GM10847 (cell line): ENCODE data around the gene ARHGAP31.

Experiments used
- POLR2A ChIP-seq: IDR thresholded peaks from 2 replicates; pipeline ENCODE4 v1.6.1; 2011; ENCODE audit not compliant: insufficient read length; ENCODE audit errors: extremely low read depth

The ARHGAP31 gene

GRCh38 chr3:119382134-119382533 lies 88.0 kb downstream of the ARHGAP31 start:
- no peak for TF ChIP-seq POLR2A

- no peak for TF ChIP-seq POLR2A
Measured at GRCh38 chr3:119388577-119388976, 94.4 kb downstream of the ARHGAP31 start.

DNA sequence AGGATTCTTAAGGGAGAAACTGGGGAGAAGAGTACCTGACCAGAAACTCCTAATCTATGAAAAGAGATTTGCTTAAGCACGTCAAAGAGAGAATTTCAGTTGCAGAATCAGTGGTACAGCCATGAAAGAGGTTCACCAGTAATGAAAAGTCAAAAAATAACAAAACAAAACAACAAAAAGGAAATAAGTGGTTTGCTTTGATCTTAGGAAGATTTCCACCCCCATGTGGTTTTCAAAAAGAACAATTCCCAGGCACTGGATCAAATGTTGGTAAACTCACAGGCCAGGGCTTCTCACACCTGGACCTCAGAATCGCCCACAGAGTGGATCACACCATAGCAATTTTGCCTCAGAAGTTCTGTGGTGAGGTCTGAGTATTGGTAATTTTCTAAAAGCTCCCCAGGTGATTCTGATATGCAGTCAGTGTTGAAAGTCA lies 101.8 kb downstream of the ARHGAP31 start:
- TF ChIP-seq POLR2A = no peak

- TF ChIP-seq POLR2A = no peak
Measured at GRCh38 chr3:119396870-119397269, 102.7 kb downstream of the ARHGAP31 start.

DNA sequence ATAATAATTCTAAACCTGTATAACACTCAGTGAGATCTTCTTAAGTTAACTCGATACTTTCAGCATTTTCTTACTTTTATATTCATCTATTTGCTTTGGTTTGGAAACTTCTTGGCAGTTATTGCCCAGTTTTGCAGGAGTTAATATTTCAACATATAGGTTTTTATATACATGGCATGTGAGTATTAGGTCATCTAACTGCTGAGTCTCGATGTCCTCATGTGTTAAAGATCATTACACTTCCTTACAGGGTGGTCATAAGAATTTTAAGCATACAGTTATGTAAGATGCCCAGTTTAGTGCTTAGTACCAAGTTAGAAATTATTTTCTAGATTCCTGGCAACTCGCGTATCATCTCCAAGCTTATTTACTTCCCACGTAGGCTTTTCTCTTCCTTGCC lies 106.3 kb downstream of the ARHGAP31 start:
- no peak for TF ChIP-seq POLR2A

DNA sequence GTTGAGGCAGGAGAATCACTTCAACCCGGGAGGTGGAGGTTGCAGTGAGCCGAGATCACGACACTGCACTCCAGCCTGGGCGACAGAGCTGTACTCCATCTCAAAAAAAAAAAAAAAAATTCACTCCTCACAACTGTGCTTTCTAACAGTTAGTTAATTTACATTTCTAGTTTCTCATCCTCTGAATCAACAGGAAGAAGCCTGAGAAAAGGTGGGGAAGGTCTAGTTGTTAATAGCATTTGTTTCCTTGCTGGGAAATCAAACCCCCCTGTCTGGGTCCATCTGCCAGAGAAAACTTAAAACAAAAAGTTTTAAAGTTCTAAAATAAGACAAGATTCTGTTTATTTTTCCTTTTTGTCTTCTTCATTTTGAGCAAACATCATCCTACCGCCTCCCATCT lies 106.9 kb downstream of the ARHGAP31 start:
- TF ChIP-seq POLR2A = no peak

DNA sequence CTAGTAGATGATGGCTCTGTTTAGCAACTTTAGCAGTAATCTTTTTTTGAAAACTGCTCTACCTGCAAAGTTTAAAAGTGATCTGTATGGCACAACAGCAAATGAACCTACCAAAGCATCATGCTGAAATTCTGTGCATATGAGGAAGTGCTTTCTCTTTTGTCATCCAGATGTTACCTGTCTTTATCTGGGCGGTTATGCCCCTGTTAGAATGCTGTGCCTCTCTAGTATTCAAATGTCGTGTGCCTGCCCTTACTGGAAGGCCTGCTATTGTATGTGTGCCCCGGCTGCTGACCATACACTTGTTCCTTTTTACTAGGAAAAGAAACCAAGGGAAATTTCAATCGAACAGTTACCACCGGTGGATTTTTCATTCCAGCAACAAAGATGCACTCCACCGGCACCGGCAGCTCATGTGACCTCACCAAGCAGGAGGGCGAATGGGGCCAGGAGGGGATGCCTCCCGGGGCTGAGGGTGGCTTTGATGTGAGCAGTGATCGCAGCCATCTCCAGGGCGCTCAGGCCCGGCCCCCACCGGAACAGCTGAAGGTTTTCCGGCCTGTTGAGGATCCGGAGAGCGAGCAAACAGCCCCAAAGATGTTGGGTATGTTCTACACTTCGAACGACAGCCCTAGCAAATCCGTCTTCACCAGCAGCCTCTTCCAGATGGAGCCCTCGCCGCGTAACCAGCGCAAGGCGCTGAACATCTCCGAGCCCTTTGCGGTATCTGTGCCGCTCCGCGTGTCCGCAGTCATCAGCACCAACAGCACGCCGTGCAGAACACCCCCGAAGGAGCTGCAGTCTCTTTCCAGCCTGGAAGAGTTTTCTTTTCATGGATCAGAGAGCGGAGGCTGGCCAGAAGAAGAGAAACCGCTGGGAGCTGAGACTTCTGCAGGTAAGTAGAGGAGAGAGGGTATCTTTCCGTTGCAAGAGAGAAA lies 107.6 kb downstream of the ARHGAP31 start:
- TF ChIP-seq POLR2A = no peak

- no peak for TF ChIP-seq POLR2A
Measured at GRCh38 chr3:119402791-119403190, 108.6 kb downstream of the ARHGAP31 start.

DNA sequence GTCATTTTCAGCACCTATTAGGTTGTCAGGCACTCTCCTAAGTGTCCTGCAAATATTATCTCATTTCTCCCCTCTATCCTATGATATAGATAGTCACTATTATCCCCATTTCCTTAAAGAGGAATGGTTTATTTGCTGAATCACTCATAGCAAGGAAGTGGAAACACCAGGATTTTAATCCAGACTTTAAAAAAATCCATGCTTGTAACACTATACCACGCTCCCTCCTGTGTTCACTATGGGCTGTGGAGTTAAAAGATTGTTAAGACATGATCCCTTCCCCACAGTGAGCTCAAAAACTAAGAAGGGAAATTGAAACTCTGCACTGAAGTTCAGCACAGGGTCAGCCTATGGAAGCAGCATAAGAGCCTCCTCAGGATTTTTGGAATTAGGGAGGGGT lies 109.0 kb downstream of the ARHGAP31 start:
- no peak for TF ChIP-seq POLR2A

DNA sequence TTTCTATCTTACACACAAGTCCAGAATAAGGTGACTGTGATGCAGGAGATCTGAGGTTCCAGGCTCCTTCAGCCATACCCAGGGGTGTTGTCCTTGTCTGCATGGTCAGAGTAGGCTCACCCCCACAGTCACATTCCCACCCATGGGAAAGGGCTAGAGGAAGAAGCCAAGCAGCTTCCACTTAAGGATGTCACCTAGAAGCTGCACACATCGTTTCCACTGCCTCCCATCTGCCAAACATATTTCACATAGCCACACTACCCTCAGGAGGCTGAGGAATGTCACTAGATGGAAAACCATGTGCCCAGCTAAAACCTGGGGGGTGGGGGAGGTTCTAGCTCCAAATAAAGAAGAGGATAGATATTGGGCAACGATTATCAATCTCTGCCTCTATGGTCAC lies 111.1 kb downstream of the ARHGAP31 start:
- no peak for TF ChIP-seq POLR2A

- no peak for TF ChIP-seq POLR2A
Measured at GRCh38 chr3:119408243-119408950, 114.2 kb downstream of the ARHGAP31 start.

- TF ChIP-seq POLR2A = no peak
Measured at GRCh38 chr3:119409844-119410243, 115.7 kb downstream of the ARHGAP31 start.

GRCh38 chr3:119413603-119414280 lies 119.6 kb downstream of the ARHGAP31 start:
- TF ChIP-seq POLR2A = no peak

DNA sequence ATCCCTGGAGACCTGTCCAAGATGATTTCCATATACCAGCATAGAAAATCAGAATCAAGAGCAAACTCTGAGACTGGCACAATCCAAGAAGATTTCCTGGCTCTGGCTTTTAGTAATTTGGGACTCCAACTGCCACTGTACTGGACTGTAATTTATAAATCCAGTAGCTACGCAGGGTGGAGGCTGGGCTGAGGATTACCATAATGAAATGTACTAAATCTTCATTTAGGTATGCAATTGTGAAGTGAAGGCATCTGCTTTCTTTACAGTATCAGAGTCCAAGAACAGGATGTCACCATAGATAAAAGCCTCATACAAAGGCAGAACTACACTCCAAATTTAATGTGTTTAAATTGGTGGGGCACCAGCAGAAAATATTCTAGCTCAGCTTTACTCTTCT lies 122.7 kb downstream of the ARHGAP31 start:
- TF ChIP-seq POLR2A = no peak

- TF ChIP-seq POLR2A = no peak
Measured at GRCh38 chr3:119417771-119418512, 123.8 kb downstream of the ARHGAP31 start.

DNA sequence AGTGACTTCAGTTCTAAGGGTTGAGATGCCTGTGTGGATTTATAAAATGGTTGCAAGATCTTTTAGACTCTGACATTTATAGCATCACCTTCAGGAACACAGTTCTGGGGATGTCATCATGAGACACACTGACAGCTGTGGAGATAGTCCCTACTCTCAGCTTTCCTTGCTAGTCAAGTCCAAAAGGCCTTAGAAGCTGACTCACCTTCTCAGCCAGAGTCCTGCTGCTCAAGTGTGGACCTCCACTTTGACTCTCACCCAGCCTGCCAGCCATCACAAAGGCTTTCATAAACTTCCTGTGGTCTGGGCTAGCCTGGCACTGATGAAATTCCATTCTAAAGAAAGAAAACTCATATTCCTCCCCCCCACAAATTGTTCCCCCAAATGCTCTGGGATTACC lies 124.5 kb downstream of the ARHGAP31 start:
- no peak for TF ChIP-seq POLR2A

- TF ChIP-seq POLR2A = no peak
Measured at GRCh38 chr3:119420196-119420595, 126.0 kb downstream of the ARHGAP31 start.
